ENCODE data around the gene PPP6R1. TPM values are rescaled to one million over a fixed set of nuclear protein-coding genes. Genes with fewer than 3 reads are reported as not detected.
A peak's percentile ranks its signal among the peaks of the same experiment; 100 is the strongest.

Gene PPP6R1, protein sequence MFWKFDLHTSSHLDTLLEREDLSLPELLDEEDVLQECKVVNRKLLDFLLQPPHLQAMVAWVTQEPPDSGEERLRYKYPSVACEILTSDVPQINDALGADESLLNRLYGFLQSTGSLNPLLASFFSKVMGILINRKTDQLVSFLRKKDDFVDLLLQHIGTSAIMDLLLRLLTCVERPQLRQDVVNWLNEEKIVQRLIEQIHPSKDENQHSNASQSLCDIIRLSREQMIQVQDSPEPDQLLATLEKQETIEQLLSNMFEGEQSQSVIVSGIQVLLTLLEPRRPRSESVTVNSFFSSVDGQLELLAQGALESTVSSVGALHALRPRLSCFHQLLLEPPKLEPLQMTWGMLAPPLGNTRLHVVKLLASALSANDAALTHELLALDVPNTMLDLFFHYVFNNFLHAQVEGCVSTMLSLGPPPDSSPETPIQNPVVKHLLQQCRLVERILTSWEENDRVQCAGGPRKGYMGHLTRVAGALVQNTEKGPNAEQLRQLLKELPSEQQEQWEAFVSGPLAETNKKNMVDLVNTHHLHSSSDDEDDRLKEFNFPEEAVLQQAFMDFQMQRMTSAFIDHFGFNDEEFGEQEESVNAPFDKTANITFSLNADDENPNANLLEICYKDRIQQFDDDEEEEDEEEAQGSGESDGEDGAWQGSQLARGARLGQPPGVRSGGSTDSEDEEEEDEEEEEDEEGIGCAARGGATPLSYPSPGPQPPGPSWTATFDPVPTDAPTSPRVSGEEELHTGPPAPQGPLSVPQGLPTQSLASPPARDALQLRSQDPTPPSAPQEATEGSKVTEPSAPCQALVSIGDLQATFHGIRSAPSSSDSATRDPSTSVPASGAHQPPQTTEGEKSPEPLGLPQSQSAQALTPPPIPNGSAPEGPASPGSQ
- 10 to 100 TPM; 38.9 to 50.9 (median 44.2) TPM for polyA plus RNA-seq (ENCODE audit: insufficient read length in 4 of 4)

DNA sequence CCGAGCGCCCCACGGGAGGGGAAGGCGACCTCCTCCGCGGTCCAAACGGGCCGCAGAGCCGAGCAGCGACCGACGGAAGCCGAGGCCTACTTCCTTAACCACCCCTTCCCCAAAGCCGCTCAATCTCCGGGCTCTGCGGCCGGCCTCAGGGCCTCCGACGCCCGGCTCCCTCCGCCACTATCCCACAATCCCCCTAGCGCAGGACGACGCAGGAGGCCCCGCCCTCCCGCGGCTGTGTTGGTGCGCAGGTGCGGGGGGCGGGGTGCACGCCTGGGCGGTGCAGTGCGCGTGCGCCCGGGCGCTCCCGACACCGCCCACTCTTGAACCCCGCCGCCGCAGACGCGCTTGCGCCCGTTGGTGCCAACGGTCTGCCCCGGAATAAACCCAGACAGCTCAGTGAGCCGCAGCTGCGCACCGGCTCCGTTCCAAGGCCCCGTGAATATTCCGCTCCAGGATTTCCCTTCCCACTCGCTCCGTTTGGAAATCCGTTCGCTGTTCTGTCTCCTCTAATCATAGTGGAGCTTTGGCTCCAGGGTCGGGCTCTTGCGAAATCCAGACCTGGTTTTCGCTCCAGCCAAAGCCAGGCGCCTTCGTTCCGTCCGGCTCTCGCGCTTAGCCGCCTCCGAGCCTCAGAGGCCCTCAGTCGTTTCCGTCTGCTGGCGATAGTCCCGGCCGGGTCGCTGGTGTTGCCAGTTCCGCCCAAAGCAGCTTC, at the start of gene PPP6R1:
Gene PPP6R1, minus strand, starts transcription at position 190 of the 712 bp plus-strand sequence. CDS start 11,914 bp downstream, outside the sequence.
- peak; percentile 99 for DNase-seq (ENCODE audit: low read depth in 4 of 4, low spot score in 3 of 4)

GRCh38 chr19:55308281-55308680, 49.5 kb upstream of the PPP6R1 start:
- DNase-seq (ENCODE audit: low read depth in 4 of 4, low spot score in 3 of 4): no peak

DNA sequence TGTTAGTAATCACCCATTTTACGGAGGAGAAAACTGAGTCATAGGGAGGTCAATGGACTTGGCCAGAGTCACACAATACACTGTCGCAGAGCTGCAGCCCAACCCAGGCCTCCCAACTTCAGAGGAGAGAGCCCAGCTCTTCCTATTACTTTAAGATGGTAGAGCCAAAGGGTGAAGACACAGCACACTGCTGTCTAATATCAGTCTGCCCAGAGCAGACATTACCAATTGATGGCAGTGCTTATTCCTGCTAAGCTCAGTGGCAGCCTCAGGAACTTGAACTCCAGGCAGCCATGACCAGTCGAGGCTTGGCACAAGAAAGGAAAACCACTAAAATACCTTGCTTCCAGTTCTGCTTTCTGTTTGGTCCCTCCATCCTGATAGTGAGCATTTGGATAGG, 47.9 kb upstream of the PPP6R1 start:
- DNase-seq (ENCODE audit: low read depth in 4 of 4, low spot score in 3 of 4): no peak

- no peak for DNase-seq (ENCODE audit: low read depth in 4 of 4, low spot score in 3 of 4)
Measured at GRCh38 chr19:55305983-55306562, 47.3 kb upstream of the PPP6R1 start.

GRCh38 chr19:55305491-55305890, 46.7 kb upstream of the PPP6R1 start:
- no peak for DNase-seq (ENCODE audit: low read depth in 4 of 4, low spot score in 3 of 4)

GRCh38 chr19:55304980-55305379, 46.2 kb upstream of the PPP6R1 start:
- DNase-seq (ENCODE audit: low read depth in 4 of 4, low spot score in 3 of 4): no peak

DNA sequence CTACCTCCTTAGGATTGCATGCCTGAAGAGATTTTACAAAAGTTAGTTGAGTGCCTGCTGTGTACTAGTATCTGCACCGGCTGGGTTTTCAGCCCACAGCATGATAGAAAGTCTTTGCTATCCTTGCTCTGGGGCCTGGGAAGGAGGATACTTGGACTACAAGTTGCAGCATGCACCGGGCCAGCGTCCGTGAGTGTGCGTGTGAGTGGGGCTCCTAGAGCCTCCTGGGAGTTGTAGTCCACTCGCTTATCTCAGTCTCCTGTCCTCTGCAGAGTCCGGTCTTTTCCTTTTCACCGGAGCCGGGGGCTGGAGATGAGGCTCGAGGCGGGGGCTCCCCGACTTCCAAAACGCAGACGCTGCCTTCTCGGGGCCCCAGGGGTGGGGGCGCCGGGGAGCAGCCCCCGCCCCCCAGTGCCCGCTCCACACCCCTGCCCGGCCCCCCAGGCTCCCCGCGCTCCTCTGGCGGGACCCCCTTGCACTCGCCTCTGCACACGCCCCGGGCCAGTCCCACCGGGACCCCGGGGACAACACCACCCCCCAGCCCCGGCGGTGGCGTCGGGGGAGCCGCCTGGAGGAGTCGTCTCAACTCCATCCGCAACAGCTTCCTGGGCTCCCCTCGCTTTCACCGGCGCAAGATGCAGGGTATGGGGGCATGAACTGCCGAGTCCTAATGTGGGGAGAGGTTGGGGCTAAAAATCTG, 45.6 kb upstream of the PPP6R1 start:
- no peak for DNase-seq (ENCODE audit: low read depth in 4 of 4, low spot score in 3 of 4)

- no peak for DNase-seq (ENCODE audit: low read depth in 4 of 4, low spot score in 3 of 4)
Measured at GRCh38 chr19:55303477-55303876, 44.7 kb upstream of the PPP6R1 start.

GRCh38 chr19:55302318-55302703, 43.5 kb upstream of the PPP6R1 start:
- no peak for DNase-seq (ENCODE audit: low read depth in 4 of 4, low spot score in 3 of 4)

DNA sequence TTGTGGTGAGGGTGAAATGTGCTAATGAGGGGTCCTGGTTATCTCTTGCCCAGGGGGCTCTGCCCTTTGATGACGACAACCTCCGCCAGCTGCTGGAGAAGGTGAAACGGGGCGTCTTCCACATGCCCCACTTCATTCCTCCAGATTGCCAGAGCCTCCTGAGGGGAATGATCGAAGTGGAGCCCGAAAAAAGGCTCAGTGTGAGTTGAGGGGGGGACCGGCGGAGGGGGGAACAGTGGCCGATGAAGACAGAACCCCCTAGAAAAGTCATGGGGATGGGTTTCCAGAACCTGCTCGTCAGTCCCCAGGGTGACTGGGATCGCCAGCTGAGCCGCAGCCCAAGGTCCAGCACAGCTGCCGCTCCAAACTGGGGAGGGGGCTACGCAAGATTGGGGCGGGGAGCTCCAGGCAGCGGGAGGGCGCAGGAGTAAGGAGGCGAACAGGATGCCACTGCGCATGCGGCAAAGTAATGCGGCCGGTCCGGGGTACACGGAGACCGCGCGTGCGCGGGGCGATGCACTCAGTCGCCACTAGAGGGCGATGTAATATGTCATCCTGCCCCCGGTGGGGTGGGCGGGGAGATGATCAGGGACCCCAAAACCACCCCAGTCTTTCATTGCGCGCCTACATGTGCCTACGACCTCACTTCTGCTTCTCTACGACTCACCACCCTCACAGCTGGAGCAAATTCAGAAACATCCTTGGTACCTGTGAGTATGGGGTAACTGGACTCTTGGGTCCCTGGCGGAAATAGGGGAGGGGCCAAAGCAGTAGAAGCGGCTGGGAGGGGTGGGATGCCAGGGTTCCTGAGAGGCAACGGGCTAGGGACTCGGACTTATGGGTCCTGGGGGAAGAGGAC, 42.9 kb upstream of the PPP6R1 start:
- peak; percentile 61 to 82 (median 72) for DNase-seq (ENCODE audit: low read depth in 4 of 4, low spot score in 3 of 4)

DNA sequence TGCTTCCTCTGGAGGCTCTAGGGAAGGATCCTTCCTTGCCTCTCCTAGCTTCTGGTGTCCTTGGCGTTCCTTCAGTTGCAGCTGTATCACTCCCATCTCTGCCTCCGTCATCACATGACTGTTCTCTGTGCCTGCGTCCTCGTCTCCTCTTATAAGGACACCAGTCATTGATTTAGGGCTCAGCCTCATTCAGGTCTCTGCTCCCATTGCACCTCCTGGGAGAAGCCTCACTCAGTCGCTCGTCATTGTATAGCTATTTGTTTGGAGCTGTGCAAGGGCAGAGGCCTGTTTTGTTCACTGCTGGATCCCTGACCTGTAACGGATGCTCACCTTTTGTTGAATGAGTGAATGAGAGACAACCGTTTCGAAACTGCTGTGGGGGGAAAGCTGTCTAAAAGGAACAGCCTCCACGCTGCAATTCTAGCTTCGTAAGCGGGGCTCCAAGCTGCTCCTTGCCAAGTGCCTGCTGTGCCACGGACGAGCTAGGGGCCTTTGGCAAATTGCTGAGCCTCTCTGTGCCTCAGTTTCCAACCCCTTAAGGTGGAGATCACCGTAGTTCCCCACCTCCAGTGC, 42.2 kb upstream of the PPP6R1 start:
- no peak for DNase-seq (ENCODE audit: low read depth in 4 of 4, low spot score in 3 of 4)

DNA sequence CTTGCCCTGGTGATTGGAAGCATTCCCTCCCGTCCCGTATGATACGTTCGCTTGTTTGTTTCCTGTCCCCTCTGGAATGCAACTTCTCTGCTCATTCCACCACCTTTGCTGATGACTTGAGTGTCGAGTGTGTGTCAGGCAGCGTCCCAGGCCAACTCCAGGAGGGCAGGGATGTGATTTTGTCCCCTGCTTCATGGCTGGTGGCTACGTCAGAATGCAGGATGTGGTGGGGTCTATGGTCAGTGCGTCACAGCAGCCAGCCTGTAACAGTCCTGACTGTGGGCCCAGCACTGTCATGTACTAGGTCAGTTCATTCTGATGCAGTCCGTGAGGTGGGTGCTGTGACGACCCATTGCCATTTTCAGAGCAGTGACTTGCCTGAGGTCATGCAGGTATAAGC, 41.2 kb upstream of the PPP6R1 start:
- no peak for DNase-seq (ENCODE audit: low read depth in 4 of 4, low spot score in 3 of 4)

DNA sequence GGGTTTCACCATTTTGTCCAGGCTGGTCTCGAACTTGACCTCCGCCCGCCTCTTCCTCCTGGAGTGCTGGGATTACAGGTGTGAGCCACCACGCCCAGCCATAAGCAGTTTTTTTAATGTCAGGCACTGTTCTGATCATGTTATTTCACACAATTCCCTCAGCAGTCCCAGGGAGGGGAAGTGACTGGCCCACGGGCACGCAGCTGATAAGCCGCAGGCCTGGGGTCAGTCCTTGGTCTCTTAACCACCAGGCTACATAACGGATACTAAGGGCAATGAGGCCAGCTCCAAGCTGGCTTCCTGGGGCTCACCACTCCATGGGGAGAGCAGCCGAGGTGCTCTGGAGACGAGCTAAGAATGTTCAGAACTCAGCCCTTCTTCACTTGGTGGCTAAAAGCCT, 38.5 kb upstream of the PPP6R1 start:
- DNase-seq (ENCODE audit: low read depth in 4 of 4, low spot score in 3 of 4): no peak

DNA sequence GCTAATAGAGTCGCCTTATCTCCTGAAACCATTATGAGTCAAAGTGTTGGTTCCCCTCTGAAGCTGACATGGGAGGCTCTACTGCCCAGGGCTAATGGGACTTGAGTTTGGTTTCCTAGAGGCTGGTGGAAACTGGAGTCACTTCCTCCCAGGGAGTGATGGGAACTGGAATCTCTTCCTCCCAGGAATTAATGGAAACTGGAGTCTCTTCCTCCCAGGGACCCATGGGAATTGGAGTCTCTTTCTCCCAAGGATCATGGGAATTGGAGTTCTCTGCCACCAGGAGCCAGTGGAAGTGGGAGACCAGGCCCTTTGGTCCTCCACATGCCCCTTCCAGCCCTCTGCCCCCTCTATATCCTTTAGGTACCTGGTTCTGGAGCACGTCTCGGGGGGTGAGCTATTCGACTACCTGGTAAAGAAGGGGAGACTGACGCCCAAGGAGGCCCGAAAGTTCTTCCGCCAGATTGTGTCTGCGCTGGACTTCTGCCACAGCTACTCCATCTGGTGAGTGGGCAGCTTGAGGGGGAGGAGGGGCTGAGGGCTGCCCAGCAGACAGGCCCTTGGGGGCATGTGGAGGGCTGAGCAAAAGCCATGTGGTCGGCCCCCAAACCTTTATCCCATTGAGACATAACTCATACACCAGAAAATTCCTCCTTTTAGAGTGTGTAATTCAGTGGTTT, 30.4 kb upstream of the PPP6R1 start:
- no peak for DNase-seq (ENCODE audit: low read depth in 4 of 4, low spot score in 3 of 4)

- no peak for DNase-seq (ENCODE audit: low read depth in 4 of 4, low spot score in 3 of 4)
Measured at GRCh38 chr19:55287361-55288079, 28.7 kb upstream of the PPP6R1 start.

DNA sequence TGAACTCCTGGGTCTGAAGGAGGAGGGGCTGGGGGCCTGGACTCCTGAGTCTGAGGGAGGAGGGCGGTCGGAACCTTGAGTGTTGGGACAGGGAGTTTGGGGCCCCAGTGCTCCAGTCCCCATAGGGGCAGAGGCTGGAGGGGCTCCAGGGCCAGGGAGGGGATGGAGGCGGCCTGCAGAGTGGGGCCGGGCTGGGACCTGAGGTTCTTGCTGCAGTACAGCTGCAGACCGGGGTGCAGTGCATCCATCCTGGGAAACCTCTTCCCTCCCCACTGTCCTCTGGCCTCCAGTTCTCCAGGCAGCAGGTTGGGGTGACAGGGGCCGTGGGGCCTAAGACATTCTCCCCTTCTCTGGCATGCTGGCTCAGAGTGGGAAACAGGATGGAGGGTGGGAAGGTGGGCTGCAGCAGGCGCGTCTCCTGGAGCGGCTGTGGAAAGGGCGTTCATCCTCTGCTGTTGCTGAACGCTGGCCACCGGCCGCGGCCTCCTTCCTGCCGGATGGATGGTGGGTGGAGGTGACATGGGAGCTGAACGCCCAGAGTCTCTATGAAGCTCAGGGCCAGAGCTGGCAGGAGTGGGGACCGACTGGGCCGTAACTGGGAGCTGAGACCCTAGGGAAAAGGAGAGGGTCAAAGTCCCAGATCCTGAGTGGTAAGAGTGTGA, 26.5 kb upstream of the PPP6R1 start:
- DNase-seq (ENCODE audit: low read depth in 4 of 4, low spot score in 3 of 4): no peak

Data from right renal pelvis (tissue), 4 donors.